ENCODE data around the gene TENM3.

TENM3 gene

DNA sequence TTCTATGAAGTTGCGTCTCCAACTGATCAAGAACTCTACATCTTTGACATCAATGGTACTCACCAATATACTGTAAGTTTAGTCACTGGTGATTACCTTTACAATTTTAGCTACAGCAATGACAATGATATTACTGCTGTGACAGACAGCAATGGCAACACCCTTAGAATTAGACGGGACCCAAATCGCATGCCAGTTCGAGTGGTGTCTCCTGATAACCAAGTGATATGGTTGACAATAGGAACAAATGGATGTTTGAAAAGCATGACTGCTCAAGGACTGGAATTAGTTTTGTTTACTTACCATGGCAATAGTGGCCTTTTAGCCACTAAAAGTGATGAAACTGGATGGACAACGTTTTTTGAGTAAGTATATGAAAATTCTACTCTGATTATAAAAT, 511.7 kb downstream of the TENM3 start:
- no peak for DNase-seq

DNA sequence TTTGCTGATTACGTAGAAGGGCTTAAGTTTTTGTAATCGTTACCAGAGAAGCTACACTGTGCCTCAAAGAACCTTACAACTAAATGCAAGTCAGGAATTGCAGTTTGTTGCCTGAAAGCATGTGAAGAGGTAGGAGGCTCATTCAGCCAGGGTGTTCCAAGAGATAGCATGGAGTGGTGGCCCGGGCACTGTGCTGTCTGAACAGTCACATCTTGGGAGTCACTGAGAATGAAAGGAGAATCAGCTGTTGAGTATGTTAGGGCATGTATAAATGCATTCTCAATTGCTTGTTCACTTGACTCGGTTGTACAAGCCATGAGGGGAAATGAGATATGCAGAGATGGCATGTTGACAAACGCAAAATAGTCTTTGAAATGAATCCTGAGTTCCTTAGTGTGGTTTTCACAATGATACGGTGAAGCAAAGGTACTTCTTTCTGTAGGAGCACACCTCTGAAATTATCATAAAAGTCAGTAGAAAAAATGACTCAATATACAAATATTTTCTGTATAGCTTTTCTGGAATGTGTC, 513.0 kb downstream of the TENM3 start:
- DNase-seq, result no peak

DNA sequence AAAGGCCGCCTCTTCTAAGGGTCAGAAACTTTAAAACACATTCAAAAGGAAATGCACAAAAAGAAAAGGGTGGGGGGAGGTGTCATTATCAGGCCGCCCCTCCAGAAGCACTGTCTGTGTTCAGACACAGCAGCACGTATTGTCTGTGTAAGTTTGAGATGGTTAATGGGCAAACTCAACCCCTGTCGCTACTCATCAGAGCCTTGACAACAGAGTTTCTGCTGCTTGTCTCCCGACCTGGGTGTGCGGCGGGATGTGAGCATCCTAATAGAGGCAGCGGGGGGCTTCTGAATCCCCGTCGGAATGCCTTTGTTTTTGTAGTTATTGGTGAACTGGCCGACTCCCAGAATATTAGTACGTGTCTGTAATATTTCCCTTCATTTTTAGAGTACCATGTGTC, 515.1 kb downstream of the TENM3 start:
- no peak for DNase-seq

DNA sequence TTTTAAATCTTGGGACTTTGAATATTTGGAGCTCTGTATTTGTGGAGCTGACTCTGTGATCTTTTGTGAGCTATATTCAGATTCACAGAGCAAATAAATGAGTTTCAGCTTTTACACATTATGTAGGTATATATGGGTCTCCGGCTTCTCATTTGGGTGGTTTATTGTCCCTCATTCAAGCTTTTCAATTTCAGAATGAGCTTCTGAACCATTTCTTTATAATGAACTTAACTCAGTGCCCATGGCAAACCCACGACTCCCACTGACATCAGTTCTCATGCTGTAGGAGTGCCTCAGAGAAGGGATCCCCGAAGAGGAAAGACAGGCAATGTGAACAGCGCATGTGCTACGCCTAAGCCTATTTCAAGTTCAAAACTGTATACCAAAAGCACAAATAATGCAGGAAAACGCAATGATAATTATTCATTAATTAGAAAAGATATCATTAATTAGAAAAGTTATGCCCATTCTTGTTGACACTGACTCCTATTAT, 517.4 kb downstream of the TENM3 start:
- no peak for DNase-seq

DNA sequence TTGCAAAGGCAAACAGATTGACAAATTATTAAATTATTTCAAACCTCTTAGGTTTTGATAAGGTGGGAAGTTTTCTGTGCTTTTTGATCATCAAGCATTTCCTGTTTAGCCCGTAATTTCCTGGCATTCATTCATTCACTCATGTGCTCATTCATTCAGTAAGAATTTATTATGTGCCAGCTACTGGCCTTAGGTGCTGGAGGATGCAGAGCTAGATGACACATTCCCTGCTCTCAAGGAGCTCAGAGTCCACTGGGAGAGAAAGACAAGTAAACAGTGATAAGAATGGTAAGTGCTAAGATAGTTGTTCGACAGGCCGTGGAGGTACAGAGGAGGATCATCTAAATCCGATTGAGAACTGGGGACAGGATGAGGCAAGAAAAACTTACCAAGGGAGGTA, 520.9 kb downstream of the TENM3 start:
- DNase-seq, result no peak

DNA sequence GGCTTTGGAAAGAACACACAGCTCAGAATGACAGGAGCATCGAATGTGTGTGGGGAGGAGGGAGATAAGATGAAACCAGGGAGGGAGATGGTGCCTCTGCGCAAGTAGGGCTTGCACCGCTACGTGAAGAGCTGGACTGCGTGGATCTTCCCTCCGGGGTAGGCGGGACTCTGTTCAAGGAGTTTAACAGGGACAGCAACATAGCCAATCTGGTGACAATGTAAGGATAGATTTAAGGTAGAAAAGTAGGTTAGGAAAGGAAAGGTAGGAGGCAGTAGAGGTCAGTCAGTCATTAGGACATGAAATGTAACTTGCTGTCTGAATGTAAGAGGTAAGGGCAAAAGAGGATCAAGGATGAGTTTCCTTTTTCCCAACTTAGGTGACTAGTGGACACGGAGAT, 521.4 kb downstream of the TENM3 start:
- DNase-seq, result no peak

DNA sequence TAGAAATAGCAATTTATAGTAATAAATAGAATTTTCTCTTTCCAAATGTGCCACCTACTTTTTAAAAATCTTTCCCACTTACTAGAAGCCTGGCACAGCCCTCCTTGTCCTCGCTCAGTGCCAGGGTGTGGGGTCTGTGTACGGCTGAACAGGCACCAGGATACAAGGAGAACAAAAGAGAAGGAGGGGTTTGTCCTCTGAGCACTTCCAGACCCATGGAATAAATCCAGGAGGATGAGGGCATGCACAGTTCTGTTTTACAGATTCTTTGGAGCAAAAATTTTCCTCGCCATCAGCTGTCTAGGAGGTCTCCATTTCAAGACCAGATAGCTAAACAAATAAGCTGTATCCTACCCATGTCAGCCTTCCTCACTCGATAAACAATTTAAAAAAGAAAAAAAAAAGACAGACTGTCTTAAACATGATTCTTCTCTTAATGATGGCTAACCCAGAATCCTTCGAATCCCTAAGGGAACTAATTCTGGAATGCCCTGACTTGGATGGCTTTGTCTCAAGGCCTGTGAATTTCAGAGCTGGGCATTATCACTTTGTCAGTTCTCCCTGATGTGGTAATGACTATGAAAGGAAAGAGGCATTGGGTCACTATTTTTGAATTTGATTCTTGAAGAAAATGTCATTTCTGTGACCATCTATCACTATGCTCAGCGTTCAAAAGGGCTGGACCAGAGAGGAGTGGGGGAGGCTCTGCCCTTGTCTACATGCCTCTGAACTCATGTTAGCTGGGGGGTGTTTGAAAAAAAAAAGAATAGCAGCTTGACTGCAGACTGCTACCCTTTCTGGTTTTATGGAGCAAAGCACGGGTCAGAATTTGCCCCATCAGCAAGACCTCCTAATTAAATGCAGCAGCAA, 523.0 kb downstream of the TENM3 start:
- DNase-seq, result no peak

DNA sequence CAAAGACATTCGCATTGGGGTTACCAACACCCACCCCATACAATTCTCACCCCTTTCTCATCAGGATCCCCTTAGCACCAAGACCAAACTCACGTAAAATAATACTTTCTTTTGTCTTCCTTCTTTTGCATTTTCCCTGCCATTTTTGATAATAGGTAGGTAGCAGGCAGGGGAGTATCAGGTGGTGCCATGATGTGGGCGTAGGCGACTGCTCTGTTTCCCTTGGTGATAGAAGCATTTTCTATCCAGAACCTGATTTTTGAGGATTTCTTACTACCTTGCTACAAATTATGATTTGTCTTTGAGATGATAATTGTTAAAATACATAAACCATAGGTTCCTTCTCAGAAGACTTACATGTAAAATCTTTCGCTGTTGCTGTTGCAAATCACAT, 523.7 kb downstream of the TENM3 start:
- DNase-seq, result no peak

DNA sequence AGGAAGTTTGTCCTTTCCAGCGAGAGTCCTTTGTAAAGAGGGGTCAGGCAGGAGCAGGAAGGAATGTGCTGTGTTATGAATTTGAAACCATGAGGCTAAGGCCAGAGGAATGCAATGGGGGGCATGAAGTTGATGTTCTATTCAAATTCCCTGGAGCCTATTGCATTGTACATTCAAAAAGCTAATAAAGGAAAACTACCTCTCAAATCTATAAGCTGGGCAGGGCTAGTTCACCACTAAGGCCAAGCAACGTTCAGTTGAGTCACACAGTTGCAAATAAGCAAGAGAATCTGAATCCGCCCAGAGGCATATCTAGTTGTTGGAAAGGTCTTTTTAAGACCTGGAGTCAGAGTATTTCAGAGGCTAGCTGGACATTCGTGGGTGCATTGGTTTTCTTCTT, 525.6 kb downstream of the TENM3 start:
- no peak for DNase-seq

DNA sequence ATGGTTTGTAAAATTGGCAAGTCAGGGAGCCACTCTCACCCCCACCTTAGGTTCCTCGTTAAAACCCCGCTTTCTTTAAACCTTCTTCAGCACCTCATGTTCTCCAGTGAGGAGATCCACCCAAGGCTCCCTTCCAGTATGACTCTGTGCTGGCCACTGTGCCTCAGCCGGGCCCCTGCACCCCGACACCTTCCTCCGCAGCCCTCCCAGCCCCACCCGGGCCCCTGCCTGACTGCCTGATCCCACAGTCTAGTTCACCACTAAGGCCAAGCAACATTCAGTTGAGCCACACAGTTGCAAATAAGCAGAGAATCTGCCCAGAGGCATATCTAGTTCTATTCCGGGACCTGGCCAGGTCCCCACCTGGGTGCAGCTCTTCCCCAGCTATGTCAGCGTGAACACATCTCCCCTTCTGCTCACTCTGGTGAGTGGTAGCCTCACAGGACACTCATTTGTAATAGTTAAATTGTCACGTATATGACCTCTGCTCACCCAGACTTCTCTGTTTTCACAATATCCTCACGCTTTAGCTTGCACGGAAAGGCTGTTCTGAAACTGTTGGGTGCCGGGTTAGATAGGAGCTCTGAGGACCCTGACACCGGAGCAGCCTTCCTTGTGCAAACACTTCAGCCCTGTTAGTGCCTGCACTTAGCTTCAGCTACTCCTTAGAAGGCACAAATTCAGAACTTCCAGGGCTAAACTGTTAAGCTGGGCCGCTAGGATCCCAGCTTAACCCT, 527.2 kb downstream of the TENM3 start:
- no peak for DNase-seq

DNA sequence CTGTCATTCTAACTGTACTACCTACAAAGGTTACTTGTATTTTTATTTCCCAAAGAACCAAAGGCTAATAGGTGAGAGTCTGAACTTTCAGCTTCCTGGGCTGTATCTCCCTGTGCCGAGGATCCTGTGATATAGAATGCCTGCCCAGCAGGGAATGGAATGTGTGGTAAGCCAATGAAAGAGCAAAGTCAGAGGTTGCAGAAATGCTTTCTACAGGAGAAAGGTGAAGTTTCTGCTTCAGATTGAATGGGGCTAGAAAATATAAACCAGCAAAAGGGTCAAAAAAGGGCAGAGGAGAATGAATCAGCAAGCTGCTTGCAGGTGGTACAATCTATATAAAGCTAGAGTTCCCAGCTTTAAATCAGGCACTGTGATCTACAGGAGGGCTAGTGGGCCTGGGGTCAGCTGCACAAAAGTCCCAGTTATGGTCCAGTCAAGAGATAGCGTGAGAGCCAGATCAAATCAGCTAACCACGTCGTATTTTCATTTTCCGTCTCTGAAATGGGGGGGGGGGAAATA, 527.9 kb downstream of the TENM3 start:
- DNase-seq, result no peak

DNA sequence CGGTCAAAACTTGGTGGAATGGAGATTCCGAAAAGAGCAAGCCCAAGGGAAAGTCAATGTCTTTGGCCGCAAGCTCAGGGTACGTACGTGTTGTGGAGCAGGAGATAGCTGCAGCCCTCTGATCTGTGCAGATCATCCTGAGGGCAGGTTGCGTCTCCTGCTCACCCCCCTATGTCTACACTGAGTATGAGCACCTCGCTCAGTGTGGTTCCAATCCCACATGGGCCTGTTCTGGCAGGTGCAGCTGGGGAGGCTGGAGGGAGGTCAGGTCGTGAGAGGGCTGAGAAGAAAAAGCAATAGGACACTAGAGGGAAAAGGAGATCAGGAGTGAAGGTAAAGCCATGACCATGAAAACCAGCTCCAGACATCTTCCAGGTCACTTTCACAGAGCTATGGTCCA, 531.9 kb downstream of the TENM3 start:
- DNase-seq, result no peak

DNA sequence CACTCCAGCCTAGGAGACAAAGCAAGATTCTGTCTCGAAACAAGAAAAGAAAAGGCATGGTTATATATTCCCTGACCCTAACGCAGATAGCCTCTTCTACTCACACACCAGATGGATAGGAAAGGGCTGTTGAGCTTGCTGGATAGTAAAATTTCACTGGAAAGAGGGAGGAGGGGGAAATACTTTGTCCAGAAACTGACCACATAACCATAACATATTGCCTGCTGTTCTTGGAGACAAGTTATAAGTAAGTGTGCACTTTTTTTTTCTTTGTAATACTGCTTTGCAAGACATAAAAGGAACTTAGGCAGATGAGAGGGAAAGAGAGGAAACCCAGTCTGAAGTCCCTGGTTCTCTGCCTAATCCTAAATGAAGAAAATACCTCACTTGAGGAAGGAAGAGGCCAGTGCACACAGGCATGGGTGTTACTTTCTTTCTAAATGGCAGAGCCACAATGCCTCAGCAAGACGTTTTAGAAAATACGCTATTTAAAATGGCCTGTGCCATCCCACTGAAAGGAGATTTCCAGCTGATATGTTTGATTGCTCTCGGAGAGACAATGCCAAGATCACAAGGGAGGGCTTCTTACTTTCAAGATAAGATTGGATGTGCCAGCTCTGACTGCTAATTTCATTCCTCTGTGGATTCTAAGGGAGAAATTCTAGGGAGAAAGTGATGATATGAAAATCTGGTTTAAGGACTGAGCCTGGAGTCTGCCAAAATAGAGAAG, 533.3 kb downstream of the TENM3 start:
- DNase-seq, result no peak

DNA sequence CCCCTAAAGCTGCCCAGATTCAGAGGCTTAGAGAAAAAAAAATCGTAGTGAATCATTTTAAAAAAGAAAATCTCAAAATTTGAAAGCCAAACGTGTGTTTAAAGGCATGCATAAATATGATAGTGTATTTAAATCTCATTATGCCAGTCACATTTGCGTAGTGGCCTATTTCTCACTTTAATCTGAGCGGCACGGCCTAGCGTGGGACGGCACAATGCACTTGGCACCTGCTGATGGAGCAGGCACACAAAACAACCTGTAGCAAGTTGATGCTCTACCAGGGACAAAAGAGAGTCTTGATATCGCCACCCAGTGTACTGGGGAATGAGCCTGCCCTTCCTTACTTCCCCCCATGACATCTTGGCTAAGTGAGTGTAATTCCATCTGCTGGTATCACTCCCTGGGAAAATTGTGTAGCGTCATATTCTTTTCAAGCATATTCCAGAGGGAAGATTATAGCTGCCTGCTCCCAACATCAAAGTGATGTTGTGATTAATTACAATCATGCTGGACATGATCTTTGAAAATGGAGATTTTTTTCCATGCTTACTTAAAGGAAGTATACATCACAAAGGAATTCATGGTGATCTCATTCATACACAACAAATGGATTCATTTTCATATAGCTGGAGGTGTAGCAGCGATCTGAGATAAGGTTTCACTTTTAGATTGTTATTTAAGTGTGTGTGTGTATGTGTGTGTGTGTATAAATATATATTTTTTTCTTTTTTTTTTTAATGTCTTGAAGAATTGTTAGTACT, 535.2 kb downstream of the TENM3 start:
- no peak for DNase-seq

DNA sequence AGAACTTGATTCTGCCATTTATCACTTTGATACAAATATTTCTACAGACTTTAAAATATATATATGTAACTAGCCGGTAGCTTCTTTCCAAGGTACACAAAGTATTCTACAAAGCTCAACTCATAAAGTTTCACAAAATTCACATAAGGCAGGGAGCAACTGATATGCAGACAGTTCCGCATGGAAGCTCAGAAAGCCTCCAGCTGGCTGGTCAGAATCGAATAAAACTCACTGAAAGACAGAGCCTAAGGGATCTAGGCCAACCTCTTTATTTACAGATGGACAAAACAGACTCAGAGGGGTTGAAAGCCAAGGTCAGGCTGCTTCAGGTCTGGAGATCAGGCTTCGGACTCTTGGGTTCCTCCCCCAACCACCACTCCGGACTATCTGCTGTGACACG, 543.8 kb downstream of the TENM3 start:
- DNase-seq, result no peak

DNA sequence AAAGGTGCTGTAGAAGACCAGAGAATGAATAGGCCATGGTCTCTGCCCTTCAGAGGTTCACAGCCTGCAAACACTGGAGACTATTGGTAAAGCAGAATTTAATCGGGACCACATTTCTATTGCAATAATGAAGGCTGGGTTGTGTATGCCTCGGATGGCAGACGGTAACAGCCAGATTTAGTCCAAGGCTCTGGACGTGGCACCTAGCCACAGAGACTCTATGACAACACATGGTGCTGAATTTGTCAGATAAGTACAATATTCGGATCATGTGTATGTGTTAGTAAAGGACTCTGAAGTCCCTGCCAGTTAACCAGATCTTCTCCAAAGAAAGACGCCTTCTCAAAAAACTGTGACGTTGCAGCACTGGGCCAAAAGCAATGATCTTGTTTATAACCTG, 545.0 kb downstream of the TENM3 start:
- no peak for DNase-seq

DNA sequence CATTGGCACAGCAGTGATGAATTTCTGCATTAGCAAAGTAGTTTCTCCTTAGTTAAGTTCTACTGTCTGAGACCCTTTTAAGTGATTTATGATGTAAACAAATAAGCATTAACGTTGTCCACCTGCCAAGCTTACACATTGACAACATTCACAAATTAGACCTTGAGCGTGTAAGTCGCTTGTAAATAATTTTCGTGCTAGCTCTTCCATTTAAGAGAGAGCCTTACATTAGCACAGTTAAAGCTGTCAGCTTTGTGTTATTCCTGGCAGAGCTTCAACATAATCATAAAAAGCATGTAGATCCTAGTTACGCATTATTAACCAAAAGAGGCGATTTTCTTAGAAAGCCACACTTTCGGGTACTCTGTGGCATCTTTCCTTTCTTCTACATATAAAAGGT, 546.3 kb downstream of the TENM3 start:
- no peak for DNase-seq

DNA sequence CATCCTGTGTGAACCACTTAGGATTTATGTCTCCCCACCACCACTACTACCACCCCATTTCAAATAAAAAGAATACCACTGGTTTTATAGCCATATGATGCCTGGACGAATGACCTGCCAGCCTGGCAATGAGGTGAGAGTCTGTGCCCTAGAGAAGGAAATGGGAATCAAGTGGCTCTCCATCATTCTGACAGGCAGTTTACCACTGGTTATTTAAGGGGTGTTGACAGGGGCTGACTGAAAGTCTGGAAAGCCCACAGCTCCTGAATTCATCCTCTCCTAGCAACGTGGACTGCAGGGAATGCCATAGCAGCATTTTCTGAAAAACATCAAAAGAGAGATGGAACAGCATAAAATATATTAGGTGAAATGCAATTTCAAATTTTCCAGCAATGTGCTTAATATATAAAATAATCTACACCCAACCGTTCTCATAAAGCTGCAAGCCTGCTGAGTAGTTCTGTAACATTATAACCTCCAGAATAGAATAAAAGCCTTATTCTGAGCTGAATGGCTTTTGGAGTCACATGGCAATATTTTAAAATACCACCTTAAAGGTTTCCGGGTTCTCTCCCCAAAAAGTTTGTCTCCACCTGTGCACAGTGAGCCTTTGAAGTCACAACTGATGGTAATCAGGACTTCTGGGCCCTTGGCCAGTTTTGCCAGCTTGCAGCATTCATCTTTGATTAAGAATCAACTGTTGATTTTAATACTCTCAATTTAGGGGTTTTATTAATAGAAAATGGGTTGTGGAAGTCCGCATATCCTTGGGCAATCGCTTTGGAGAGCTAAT, 552.4 kb downstream of the TENM3 start:
- no peak for DNase-seq

DNA sequence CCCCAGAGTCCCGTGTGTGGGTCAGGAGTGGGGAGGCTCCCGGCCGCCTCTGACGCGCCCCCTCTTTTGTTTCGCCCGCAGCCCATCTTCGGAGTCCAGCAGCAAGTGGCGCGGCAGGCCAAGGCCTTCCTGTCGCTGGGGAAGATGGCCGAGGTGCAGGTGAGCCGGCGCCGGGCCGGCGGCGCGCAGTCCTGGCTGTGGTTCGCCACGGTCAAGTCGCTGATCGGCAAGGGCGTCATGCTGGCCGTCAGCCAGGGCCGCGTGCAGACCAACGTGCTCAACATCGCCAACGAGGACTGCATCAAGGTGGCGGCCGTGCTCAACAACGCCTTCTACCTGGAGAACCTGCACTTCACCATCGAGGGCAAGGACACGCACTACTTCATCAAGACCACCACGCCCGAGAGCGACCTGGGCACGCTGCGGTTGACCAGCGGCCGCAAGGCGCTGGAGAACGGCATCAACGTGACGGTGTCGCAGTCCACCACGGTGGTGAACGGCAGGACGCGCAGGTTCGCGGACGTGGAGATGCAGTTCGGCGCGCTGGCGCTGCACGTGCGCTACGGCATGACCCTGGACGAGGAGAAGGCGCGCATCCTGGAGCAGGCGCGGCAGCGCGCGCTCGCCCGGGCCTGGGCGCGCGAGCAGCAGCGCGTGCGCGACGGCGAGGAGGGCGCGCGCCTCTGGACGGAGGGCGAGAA, 556.5 kb downstream of the TENM3 start:
- DNase-seq, result no peak

DNA sequence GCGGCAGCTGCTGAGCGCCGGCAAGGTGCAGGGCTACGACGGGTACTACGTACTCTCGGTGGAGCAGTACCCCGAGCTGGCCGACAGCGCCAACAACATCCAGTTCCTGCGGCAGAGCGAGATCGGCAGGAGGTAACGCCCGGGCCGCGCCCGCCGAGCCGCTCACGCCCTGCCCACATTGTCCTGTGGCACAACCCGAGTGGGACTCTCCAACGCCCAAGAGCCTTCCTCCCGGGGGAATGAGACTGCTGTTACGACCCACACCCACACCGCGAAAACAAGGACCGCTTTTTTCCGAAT, 557.0 kb downstream of the TENM3 start:
- no peak for DNase-seq

DNA sequence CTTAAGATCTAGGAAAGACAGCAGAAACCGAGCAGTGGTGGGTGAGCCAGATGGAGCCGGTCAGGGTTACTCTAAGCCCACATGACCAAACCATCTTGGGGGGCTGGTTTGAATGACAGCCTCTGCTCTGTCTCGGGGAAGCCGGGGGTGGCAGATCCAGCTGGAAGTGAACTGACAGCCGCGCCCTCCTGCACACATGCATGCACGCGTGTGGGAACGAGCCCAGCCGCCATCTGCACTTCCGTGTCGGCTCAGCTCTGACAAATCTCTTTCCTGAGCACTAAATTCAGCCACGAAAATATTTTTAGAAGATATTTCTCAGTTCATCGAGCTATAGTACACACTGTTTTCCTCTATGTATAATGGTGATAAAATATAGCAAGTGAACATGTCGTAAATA, 558.4 kb downstream of the TENM3 start:
- no peak for DNase-seq
